Fibroblast of lung (primary cell): Measurements from ENCODE around the gene GRHL1. TPM values are rescaled to one million over a fixed set of nuclear protein-coding genes. Genes with fewer than 3 reads are reported as not detected.

Experiments used
- DNase-seq, 2 donors: peaks; one replicate each; pipeline versions ENCODE4 v3.0.0 to v3.0.0-alpha.2; 2010; ENCODE audit warnings: low read depth in 2 of 2
- H2AFZ ChIP-seq: 2 replicates; pipeline ENCODE4 v1.5.1; 2012; ENCODE audit warnings: low read length, control low read depth, inconsistent platforms
- H3K27ac ChIP-seq: 2 replicates; pipeline ENCODE4 v1.5.1; 2011; ENCODE audit warnings: low read length, control low read depth; ENCODE audit not compliant: insufficient read depth
- H3K27me3 ChIP-seq: 2 replicates; pipeline ENCODE4 v1.5.1; 2011; ENCODE audit warnings: mild to moderate bottlenecking, low read length; ENCODE audit not compliant: control insufficient read depth, insufficient read depth
- H3K36me3 ChIP-seq: 2 replicates; pipeline ENCODE4 v1.5.1; 2011; ENCODE audit warnings: low read length; ENCODE audit not compliant: control insufficient read depth, insufficient read depth
- H3K4me1 ChIP-seq: 2 replicates; pipeline ENCODE4 v1.5.1; 2011; ENCODE audit warnings: low read length; ENCODE audit not compliant: control insufficient read depth, insufficient read depth; ENCODE audit errors: extremely low read depth
- H3K4me2 ChIP-seq: 2 replicates; pipeline ENCODE4 v1.5.1; 2011; ENCODE audit warnings: low read length, control low read depth; ENCODE audit not compliant: insufficient read depth; ENCODE audit errors: extremely low read depth
- H3K4me3 ChIP-seq, 4 experiments: fragments of 200-600 bp in 1 of 4; sonication (generic) in 1 of 4; replicated peaks in 1 of 4; 2 replicates each; pipeline ENCODE4 v1.5.1; 2011 to 2016; ENCODE audit warnings: low read length in 4 of 4, low read depth in 3 of 4, mild to moderate bottlenecking in 3 of 4, control low read depth in 2 of 4, inconsistent platforms in 1 of 4, mixed read lengths in 1 of 4; ENCODE audit not compliant: insufficient read depth in 1 of 4; ENCODE audit errors: control extremely low read depth in 1 of 4
- H3K79me2 ChIP-seq: 2 replicates; pipeline ENCODE4 v1.5.1; 2012; ENCODE audit warnings: mild to moderate bottlenecking, low read length, inconsistent platforms; ENCODE audit not compliant: control insufficient read depth, insufficient read depth
- H3K9ac ChIP-seq: 2 replicates; pipeline ENCODE4 v1.5.1; 2011; ENCODE audit warnings: mild to moderate bottlenecking, low read length, control low read depth; ENCODE audit not compliant: insufficient read depth
- H3K9me3 ChIP-seq: 2 replicates; pipeline ENCODE4 v1.5.1; 2012; ENCODE audit warnings: low read depth, low read length; ENCODE audit not compliant: control insufficient read depth, insufficient read depth
- H4K20me1 ChIP-seq: 2 replicates; pipeline ENCODE4 v1.5.1; 2011; ENCODE audit warnings: low read length; ENCODE audit not compliant: control insufficient read depth, insufficient read depth; ENCODE audit errors: extremely low read depth
- EZH2 ChIP-seq: IDR thresholded peaks from 2 replicates; pipeline ENCODE4 v1.5.1; 2012; ENCODE audit warnings: low read length, control low read depth, mild to moderate bottlenecking; ENCODE audit errors: missing control alignments
- polyA plus RNA-seq, 2 donors: library from polyadenylated mRNA; depleted of rRNA in 1 of 2; stranded (reverse) in 1 of 2; unstranded in 1 of 2; fragments of >200 nt; gene quantifications; 2 replicates each; pipeline ENCODE4 v1.2.1, GENCODE V29; 2011 to 2012; ENCODE audit warnings: missing spikeins in 1 of 2
- total RNA-seq: library from RNA; depleted of rRNA; stranded (reverse); fragments of >200 nt; gene quantifications from 2 replicates; pipeline ENCODE4 v1.2.1, GENCODE V29; 2014
- TF ChIP-seq, protein P1 (sequence below), 2 donors: IDR thresholded peaks in 1 of 2; conservative IDR thresholded peaks in 1 of 2; 1 replicate in 1 of 2; 2 replicates in 1 of 2; pipeline ENCODE4 v1.5.1; 2011 to 2012; ENCODE audit warnings: low read length in 2 of 2, control low read depth in 1 of 2, inconsistent platforms in 1 of 2, low read depth in 1 of 2, mild to moderate bottlenecking in 1 of 2

GRHL1 gene
- total and polyA plus RNA-seq, 2 donors (not counting 1 experiment from before 2014, with no cell fraction given): 0.65 to 0.99 TPM

DNA sequence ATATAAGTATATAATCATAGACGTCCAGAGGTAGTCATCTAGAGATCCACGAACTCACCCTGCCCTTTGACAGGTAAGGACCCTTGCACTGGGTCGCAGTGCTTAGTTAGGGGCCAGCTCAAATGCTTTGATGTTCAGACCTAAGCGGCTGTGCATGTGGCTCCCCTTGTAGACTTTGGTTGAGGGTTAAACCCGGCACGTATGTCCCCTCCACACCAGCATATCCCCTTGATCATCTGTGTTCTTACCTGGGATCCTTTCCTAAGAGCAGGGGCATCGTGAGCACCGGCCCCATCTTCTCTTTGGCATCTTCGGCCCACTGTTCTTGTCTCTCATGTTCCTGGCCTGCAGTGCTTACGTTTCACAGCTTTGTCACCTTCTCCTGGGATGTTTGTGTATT lies 31.4 kb downstream of the GRHL1 start:
- H3K9ac ChIP-seq: no peak overlapping the region
- H3K4me2 ChIP-seq: no peak overlapping the region
- DNase-seq: no peak
- H3K4me3 ChIP-seq: no peak overlapping the region
- no peaks in the 10 kb centered on the region for H3K27me3 ChIP-seq
- no peaks in the 10 kb centered on the region for H3K9me3 ChIP-seq
- H2AFZ ChIP-seq: no peak overlapping the region
- H3K27ac ChIP-seq: no peak overlapping the region
- no peaks in the 10 kb centered on the region for H3K36me3 ChIP-seq
- H4K20me1 ChIP-seq: no peaks in the 10 kb centered on the region
- no peak for TF ChIP-seq EZH2
- TF ChIP-seq, protein P1, sequence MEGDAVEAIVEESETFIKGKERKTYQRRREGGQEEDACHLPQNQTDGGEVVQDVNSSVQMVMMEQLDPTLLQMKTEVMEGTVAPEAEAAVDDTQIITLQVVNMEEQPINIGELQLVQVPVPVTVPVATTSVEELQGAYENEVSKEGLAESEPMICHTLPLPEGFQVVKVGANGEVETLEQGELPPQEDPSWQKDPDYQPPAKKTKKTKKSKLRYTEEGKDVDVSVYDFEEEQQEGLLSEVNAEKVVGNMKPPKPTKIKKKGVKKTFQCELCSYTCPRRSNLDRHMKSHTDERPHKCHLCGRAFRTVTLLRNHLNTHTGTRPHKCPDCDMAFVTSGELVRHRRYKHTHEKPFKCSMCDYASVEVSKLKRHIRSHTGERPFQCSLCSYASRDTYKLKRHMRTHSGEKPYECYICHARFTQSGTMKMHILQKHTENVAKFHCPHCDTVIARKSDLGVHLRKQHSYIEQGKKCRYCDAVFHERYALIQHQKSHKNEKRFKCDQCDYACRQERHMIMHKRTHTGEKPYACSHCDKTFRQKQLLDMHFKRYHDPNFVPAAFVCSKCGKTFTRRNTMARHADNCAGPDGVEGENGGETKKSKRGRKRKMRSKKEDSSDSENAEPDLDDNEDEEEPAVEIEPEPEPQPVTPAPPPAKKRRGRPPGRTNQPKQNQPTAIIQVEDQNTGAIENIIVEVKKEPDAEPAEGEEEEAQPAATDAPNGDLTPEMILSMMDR (conservative IDR thresholded peaks at IDR 0.05 in 1 of 2, IDR thresholded peaks at IDR 0.05 in 1 of 2; ENCODE audit: low read depth in 1 of 2, low read length in 2 of 2): no peak
- H3K79me2 ChIP-seq: no peaks in the 10 kb centered on the region
- peaks cover 9% of the 10 kb centered on the region for H3K4me1 ChIP-seq

DNA sequence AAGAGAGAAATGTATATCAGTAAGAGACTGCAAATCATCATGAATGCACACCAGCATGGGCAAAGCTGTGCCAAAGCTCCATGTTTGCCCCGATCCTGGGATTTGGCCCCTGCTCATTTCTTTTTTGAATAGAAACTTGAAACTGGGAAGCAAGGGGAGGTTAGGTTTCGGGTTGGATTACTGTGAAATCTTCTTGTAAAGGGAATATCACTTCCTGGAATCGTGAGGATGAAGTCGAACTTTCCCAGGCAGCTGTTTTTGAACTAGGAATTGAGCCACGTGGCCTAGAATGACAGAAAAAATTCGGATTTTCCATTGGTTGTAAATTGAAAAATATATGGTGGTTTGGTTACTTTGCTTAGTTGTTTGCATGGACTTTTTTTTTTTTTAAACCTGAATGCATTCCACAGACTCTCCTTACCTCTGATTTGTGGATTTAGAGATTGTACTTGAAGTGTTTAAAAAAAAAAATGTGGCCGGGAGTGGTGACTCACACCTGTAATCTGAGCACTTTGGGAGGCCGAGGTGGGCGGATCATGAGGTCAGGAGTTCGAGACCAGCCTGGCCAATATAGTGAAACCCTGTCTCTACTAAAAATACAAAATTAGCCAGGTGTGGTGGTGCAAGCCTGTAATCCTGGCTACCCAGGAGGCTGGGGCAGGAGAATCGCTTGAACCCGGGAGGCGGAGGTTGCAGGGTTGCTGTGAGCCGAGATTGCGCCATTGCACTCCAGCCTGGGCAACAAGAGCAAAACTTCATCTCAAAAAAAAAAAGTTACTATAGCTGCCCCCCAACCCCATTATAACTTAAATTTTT lies 32.1 kb downstream of the GRHL1 start:
- TF ChIP-seq, protein P1 (conservative IDR thresholded peaks at IDR 0.05 in 1 of 2, IDR thresholded peaks at IDR 0.05 in 1 of 2; ENCODE audit: low read depth in 1 of 2, low read length in 2 of 2): no peak
- TF ChIP-seq EZH2: no peak
- no peaks in the 10 kb centered on the region for H3K36me3 ChIP-seq
- no peak overlapping the region for H2AFZ ChIP-seq
- H3K4me1 ChIP-seq: peaks cover 9% of the 10 kb centered on the region
- no peak overlapping the region for H3K9ac ChIP-seq
- H4K20me1 ChIP-seq: no peaks in the 10 kb centered on the region
- H3K9me3 ChIP-seq: no peaks in the 10 kb centered on the region
- H3K4me3 ChIP-seq: no peak overlapping the region
- H3K27me3 ChIP-seq: no peaks in the 10 kb centered on the region
- H3K4me2 ChIP-seq: no peak overlapping the region
- DNase-seq: peak in 1 of 2 donors; percentile 76
- H3K79me2 ChIP-seq: no peaks in the 10 kb centered on the region
- H3K27ac ChIP-seq: no peak overlapping the region

DNA sequence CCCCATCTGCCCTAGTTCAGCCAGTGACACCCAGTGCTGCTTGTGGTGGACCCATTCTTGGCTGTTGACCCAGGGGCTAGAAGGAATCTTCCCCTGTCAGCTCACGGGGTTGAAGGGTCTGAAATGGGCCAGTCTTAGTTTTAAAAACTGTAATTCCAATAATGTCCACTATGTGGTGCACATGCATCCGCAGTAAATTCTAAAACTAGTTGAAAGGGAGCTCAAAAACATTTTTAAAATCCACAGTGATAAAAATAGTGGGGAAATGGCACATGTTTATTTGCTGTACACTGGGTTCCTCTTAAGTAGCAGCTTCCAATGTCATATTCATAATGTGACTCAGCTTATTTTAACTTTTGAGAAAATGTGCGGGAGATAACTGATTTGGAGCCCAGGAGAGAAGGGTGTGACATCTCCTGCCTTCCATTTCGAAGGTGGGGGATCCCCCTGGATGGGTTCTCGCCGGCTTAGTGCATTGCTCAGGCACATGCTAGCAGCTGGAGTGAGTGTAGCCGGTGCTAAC lies 32.8 kb downstream of the GRHL1 start:
- Histone ChIP-seq H3K36me3 (no peaks in the 10 kb centered on the region), H3K9me3 (no peaks in the 10 kb centered on the region), H3K9ac (no peak overlapping the region), H3K4me3 (no peak overlapping the region), H3K27ac (no peak overlapping the region), H3K79me2 (no peaks in the 10 kb centered on the region), H3K4me2 (peak overlapping the region; percentile 40), H3K27me3 (no peaks in the 10 kb centered on the region), H2AFZ (no peak overlapping the region), H4K20me1 (no peaks in the 10 kb centered on the region), H3K4me1 (peaks cover 9% of the 10 kb centered on the region)
- peak; percentile 41 to 73 for DNase-seq
- no peak for TF ChIP-seq EZH2
- TF ChIP-seq, protein P1 (conservative IDR thresholded peaks at IDR 0.05 in 1 of 2, IDR thresholded peaks at IDR 0.05 in 1 of 2; ENCODE audit: low read depth in 1 of 2, low read length in 2 of 2): peak; percentile 52 to 65
